SJCRH30 (cell line): Measurements from ENCODE around the gene GLRX. TPM values are rescaled to one million over a fixed set of nuclear protein-coding genes. Genes with fewer than 3 reads are reported as not detected.
"Not testable (repeated sequence)": the region's sequence is repeated elsewhere in the genome, so short reads cannot be mapped to it uniquely, and the experiment has no call there.

Experiments used
- DNase-seq, 2 experiments: peaks; one replicate each; pipeline ENCODE4 v3.0.0-alpha.2; 2015 to 2020
- H3K27ac ChIP-seq: fragments of 250-450 bp; sonication (Bioruptor Pico); 2 replicates; pipeline ENCODE4 v1.5.1; 2020; ENCODE audit warnings: mild to moderate bottlenecking, moderate library complexity
- H3K27me3 ChIP-seq: fragments of 250-450 bp; sonication (Bioruptor Pico); 2 replicates; pipeline ENCODE4 v1.5.1; 2020; ENCODE audit warnings: mild to moderate bottlenecking, moderate library complexity
- H3K36me3 ChIP-seq: fragments of 250-450 bp; sonication (Bioruptor Pico); 2 replicates; pipeline ENCODE4 v1.5.1; 2020; ENCODE audit warnings: mild to moderate bottlenecking, moderate library complexity
- H3K4me1 ChIP-seq: fragments of 250-450 bp; sonication (Bioruptor Pico); 2 replicates; pipeline ENCODE4 v1.5.1; 2020; ENCODE audit warnings: mild to moderate bottlenecking, moderate library complexity
- H3K4me3 ChIP-seq: fragments of 250-450 bp; sonication (Bioruptor Pico); 2 replicates; pipeline ENCODE4 v1.5.1; 2020; ENCODE audit warnings: mild to moderate bottlenecking, moderate library complexity
- H3K9me3 ChIP-seq: fragments of 250-450 bp; sonication (Bioruptor Pico); replicated peaks from 2 replicates; pipeline ENCODE4 v1.5.1; 2020; ENCODE audit warnings: mild to moderate bottlenecking, moderate library complexity
- total RNA-seq: library from RNA; depleted of rRNA; stranded (reverse); fragments of >200 nt; shearing (Covaris generic); gene quantifications from 2 replicates; pipeline ENCODE4 v1.2.3, GENCODE V29; 2014

Gene GLRX
- total RNA-seq, 1 experiment from 2014 or later = 17.7 TPM

DNA sequence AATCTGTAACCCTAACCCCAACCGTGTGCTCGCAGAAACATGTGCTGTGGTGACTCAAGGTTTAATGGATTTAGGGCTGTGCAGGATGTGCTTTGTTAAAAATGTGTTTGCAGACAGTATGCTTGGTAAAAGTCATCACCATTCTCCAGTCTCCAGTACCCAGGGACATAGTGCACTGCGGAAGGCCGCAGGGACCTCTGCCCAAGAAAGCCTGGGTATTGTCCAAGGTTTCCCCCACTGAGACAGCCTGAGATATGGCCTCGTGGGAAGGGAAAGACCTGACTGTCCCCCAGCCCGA lies 11.5 kb downstream of the GLRX start:
- H3K4me3 ChIP-seq, H3K9me3 ChIP-seq, H3K27me3 ChIP-seq, H3K36me3 ChIP-seq, H3K27ac ChIP-seq, DNase-seq: not testable (repeated sequence)
- peaks cover 14% of the 10 kb centered on the region for H3K4me1 ChIP-seq

DNA sequence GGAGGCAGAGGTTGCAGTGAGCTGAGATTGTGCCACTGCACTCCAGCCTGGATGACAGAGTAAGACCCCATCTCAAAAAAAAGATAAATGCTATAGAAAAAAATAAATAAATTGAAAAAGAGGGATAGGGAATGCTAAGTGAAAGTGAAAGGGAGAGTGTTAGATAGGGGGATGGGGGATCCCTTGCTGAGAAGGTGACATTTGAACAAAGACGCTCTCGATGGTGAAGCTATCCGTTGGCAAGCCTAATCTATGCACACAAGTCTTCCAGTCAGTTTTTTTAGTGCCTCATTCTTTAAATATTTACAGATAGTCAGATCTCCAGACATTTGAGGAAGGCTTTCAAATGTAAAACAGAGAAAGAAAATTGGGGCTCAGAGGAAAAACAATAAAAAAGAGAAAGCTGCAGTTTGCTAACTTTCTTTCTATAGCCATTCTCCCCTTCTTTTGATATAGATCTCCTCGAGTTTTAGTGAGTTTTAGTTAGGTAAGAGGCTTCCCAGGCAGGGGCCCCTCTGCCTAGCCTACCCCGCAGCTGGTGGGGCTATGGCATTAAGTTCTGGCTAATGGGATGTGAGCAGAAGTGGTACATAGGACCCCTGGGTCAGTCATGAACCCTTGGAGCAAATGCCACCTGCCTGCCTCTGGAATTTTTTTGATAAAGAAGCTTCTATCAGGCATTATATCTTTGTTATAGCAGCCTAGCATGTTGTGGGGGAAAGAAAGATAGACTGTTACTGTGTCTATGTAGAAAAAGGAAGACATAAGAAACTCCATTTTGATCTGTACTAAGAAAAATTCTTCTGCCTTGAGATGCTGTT lies 12.0 kb downstream of the GLRX start:
- no peak for DNase-seq

DNA sequence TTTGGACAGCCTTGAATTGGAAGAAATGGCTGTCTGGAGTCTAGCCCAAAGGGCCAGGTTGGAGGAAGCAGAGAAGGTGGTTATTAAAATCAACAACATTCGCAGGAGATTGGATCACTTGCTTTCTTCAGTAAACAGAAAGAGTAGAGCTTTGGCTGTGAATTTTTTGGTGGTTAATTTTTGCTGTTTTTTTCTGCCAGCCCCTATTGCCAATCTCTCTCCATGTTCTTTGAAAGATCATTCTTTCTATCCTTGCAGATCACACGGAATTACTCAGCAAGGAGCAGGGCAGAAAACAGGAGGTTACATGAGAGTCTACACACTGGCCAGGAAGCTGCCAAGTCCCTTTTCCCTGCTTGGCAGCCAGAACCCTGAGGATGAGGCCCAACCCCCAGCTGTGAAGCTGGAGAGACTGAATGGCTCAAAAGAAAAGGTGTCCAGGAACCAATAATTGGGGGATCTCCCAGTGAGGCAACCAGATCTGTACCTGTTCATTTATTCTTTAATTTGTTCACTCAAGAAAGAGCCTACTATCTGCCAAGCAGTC lies 13.0 kb downstream of the GLRX start:
- Histone ChIP-seq H3K36me3 (peaks cover 4% of the 10 kb centered on the region; the same call in 1 of the 2 replicates), H3K27me3 (no peaks in the 10 kb centered on the region), H3K4me1 (peaks cover 12% of the 10 kb centered on the region), H3K9me3 (no peaks in the 10 kb centered on the region), H3K27ac (no peak overlapping the region), H3K4me3 (no peak overlapping the region)
- no peak for DNase-seq

More for the DNA sequence above, 12.0 kb downstream of the GLRX start:
- Histone ChIP-seq H3K27me3 (no peaks in the 10 kb centered on the region), H3K36me3 (peaks cover 4% of the 10 kb centered on the region; the same call in 1 of the 2 replicates), H3K9me3 (no peaks in the 10 kb centered on the region), H3K27ac (no peak overlapping the region), H3K4me1 (peaks cover 14% of the 10 kb centered on the region), H3K4me3 (no peak overlapping the region)

DNA sequence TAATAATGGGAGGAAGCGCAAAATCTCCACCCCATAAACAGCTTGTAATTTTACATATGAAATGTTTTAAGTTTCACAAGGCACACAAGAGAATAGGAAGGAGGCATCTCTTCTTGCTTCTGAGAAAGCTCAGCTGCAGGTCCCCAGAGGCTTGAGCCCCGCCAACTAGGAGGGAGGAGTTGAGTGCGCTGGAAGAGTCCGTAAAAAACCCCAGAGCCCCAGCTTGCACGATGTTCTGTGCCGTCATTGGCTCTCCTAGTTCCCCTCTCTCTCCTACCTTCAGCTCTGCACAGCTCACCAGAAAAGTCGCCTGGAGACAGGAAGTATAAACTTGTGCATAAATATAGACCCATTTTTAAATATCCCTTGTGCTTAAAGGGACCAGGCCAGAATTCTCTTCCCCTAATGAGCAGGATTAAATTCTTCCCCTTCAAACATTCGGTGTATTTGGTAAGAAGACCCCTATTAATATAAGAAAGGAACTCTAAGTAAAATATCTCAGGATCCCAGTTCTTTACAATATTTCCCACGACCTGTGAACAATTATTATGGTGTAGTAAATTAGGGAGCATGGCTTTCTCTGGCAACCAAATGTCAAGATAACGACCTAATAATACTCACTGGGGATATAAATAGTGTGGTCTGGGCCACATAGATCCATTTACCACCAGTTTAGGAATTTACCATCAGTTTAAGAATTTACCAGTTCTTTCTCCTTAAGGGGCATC lies 13.7 kb downstream of the GLRX start:
- no peak for DNase-seq
- H3K27me3 ChIP-seq = no peaks in the 10 kb centered on the region
- H3K4me3 ChIP-seq = no peak overlapping the region
- H3K9me3 ChIP-seq = no peaks in the 10 kb centered on the region
- H3K4me1 ChIP-seq = peaks cover 8% of the 10 kb centered on the region
- H3K36me3 ChIP-seq = peaks cover 2% of the 10 kb centered on the region; the same call in 1 of the 2 replicates
- H3K27ac ChIP-seq = no peak overlapping the region

DNA sequence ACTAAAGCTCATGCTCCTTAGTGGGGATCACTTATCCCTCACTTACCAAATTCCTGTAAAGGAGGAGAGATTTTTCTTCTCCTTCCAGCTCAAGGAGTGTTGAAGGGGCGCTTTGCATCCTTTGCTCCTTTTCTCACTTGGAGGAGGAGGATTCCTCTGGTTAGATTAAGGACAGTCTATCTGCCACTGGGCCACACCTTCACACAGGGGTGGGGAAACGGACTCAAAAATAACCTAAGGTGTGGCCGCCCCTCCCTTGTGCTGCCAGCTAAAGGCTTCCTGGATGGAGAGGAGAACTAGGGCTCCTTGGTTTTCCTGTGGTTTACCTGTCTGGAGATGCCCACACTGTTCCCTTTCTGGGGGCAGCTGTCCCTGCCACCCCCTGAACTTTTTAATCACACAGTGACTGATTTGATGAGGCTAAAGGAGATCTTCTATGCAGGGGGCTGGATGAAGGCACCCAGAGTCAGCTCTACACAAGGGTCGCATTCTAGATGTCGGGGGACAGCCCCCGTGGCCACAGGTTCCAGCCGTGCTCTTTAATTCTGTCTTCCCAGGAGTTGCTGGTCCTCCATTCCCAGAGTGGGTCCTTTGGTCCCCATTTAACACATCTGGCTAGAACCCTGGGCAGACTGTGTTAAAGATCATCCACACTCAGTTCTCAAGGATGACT lies 14.4 kb downstream of the GLRX start:
- H3K9me3 ChIP-seq = no peaks in the 10 kb centered on the region
- H3K36me3 ChIP-seq = no peaks in the 10 kb centered on the region
- no peak for DNase-seq
- peaks cover under 1% of the 10 kb centered on the region for H3K4me1 ChIP-seq
- no peak overlapping the region for H3K27ac ChIP-seq
- no peaks in the 10 kb centered on the region for H3K27me3 ChIP-seq
- no peak overlapping the region for H3K4me3 ChIP-seq

DNA sequence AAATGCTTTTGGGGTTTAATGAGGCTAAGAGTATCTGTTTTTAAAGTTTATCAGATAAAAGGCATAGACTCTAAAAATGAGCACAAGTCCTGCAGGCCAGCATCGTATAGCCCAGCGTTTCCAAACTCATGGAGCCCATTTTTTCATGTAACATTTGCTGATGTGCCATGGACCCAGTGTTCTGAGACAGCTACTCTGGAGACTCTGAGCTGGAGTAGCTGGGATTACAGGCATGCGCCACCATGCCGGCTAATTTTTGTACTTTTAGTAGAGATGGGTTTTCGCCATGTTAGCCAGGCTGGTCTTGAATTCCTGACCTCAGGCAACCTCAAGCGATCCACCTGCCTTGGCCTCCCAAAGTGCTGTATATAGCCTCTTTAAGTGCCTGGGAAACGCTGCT lies 15.8 kb downstream of the GLRX start:
- H3K36me3 ChIP-seq = no peaks in the 10 kb centered on the region

DNA sequence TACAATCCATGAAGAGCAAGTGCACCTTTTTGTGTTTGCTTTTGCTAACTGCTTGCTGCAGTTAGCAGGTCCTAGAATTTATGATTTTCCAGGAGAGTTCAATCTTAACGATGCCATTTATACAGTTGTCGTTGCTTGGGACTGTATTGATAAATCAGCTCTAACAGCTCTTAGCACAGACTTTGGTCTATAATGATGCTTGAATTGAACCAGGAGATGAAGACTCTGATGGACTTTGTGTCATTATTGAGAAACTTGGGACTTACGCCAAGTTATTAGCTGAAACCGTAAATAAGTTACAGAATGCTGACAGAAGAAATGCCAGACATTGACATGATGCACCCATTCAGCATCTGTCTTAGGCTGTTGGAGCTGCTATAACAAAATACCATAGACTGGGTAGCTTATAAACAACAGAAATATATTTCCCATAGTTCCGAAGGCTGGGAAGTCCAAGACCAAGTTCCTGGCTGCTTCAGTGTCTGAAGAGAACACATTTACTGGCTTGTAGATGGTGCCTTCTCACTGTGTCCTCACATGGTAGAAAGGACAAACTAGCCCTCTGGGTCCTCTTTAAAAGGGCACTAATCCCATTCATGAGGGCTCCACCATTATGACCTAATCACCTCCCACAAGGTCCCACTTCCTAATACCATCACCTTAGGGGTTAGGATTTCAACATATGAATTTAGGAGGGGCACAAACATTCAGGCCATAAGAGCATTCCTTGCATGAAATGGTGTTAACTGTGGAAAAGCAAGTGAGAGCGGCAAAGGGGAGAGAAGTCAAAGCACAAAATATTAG lies 17.6 kb downstream of the GLRX start:
- Histone ChIP-seq H3K4me1 (no peaks in the 10 kb centered on the region), H3K9me3 (no peaks in the 10 kb centered on the region), H3K4me3 (no peak overlapping the region), H3K36me3 (0 out of 2 replicates have a peak, but pooled peaks cover 3% of the 10 kb centered on the region), H3K27me3 (no peaks in the 10 kb centered on the region), H3K27ac (no peak overlapping the region)
- no peak for DNase-seq

More for the DNA sequence above, 15.8 kb downstream of the GLRX start:
- Histone ChIP-seq H3K4me1 (no peaks in the 10 kb centered on the region; the same call in 1 of the 2 replicates), H3K27ac (no peak overlapping the region), H3K4me3 (no peak overlapping the region), H3K27me3 (no peaks in the 10 kb centered on the region), H3K9me3 (no peaks in the 10 kb centered on the region)
- no peak for DNase-seq

DNA sequence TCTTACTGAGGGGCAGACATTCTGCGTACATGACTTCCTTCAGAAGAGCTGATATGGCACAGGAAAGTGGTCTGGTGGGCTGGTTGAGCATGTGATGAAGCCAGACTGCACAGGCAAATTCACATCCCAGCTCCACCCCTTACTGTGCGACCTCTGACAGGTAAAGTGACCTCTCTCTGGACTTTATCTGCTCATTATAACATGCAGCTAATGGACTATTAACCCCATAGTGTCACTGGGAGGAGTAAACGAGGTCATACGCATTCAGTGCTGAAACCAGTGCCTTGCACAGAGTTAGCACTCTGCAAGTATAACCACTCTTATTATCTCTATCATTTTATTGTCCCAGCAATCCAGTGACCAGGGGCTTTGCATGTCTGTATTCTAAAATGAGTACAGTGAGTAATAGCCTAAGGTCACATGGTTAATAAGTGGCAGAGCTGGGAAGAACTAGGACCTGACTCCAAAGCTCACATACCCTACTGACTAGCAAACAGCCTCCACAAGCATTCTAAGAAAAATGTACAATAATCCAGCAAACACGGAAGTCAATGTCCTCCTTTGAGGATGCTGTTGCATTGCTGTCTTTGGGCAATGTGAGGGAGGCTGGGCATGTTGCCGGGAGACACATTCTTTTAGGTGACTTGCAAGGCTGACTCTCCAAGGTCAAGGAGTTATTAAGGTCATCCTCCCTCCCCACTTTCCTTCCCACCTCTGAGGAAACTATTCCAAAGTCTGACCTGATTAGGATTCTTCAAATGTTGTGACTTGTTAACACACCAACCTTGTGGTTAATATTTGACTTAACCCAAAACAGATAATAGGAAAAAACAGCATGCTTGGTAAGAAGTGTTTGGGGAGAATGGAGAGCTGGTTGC lies 19.0 kb downstream of the GLRX start:
- no peaks in the 10 kb centered on the region for H3K27me3 ChIP-seq
- H3K4me3 ChIP-seq = no peak overlapping the region
- DNase-seq = no peak
- no peaks in the 10 kb centered on the region for H3K4me1 ChIP-seq
- H3K36me3 ChIP-seq = 0 out of 2 replicates have a peak, but pooled peaks cover 3% of the 10 kb centered on the region
- no peaks in the 10 kb centered on the region for H3K9me3 ChIP-seq
- no peak overlapping the region for H3K27ac ChIP-seq

DNA sequence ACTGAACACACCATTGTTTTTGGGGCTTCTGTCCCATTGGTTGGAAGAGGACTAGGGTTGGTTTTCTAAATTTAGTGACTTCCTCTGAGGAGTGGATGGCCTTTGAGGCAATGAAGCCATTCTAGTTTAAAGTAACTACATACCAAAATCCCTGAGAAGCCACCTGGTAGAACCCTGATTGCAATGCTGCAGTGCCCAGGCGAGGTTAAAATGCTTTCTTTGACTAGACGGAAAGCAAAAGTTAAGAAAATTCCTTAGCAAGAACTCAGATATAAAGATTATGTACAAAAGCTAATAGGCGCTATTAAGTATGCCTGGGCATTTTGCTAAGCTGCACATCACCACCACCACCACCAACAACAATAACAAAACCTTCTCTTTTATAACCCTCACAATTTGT lies 20.6 kb downstream of the GLRX start:
- no peak for DNase-seq
- H3K36me3 ChIP-seq = peaks cover 4% of the 10 kb centered on the region

DNA sequence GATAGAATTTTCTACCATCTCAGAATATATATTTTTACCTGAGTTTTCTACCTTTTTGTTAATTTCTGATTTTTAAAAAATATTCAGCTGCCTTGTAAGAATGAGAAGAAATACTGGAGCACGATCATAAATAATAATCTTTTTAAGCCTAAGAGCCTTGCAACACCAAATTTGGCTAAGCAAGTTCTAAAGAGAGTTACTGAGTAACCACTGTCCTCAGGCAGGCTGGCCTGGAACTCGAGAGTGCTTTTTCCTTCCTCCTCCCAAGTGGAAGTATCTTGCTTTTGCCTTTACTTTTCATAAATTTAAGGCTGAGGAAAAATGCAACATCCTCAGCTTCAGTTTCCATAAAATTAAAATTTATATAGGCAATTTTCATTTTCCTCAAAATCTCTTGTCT lies 21.0 kb downstream of the GLRX start:
- no peaks in the 10 kb centered on the region for H3K27me3 ChIP-seq
- H3K9me3 ChIP-seq = no peaks in the 10 kb centered on the region
- H3K4me1 ChIP-seq = no peaks in the 10 kb centered on the region
- no peak overlapping the region for H3K27ac ChIP-seq
- DNase-seq = no peak
- H3K36me3 ChIP-seq = peaks cover 7% of the 10 kb centered on the region
- H3K4me3 ChIP-seq = no peak overlapping the region

More for the DNA sequence above, 20.6 kb downstream of the GLRX start:
- H3K4me1 ChIP-seq = no peaks in the 10 kb centered on the region
- H3K9me3 ChIP-seq = no peaks in the 10 kb centered on the region
- H3K27me3 ChIP-seq = no peaks in the 10 kb centered on the region
- no peak overlapping the region for H3K27ac ChIP-seq
- no peak overlapping the region for H3K4me3 ChIP-seq

DNA sequence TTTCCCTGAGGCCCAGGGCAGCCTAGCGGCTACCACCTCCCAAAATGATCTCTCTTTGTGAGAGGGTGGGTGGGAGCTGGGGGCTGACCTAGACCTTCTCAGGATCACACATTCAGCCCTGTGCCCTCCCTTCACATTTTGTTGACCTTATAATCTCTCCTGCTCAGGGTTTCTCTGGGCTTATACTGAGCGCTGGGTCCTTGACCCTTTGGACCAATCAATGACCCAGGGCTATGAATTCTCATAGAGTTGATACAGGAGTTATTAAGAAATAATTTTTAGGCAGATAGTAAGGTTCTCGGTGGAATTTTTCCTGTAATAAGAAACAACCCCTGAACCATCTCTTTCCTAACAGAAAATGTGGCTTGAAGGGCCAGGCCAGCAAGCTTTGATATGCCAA lies 22.0 kb downstream of the GLRX start:
- DNase-seq = no peak
- Histone ChIP-seq H3K4me1 (no peaks in the 10 kb centered on the region), H3K27me3 (no peaks in the 10 kb centered on the region), H3K36me3 (peaks cover 14% of the 10 kb centered on the region), H3K4me3 (no peak overlapping the region), H3K9me3 (no peaks in the 10 kb centered on the region), H3K27ac (no peak overlapping the region)

DNA sequence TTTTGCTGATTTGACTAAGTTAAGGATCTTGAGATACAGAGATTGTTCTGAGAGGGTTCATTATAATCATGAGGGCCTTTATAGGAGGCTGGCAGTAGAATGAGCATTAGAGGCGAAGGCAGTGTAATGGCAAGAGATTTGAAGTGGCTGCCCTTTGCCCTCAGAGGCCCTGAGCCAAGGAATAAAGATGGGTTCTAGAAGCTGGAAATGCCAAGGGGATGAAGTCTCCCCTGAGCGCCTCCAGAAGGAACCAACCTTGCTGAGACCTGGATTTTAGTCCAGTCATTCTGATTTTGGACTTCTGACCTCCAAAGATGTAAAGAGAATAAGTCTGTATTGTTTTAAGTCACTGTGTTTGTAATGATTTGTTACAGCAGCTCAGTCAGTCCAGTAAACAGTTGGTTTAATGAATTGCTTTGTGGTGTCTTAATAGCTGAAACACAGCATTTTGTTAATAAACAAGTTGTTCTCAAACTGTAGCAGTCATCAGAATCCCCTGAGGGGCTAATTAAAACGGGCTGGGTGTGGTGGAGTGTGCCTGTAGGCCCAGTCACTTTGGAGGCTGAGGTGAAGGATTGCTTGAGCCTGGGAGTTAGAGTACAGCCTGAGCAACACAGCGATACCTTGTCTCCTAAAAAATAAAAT lies 23.2 kb downstream of the GLRX start:
- Histone ChIP-seq H3K4me1 (peaks cover under 1% of the 10 kb centered on the region; the same call in 1 of the 2 replicates), H3K4me3 (no peak overlapping the region), H3K36me3 (peaks cover 23% of the 10 kb centered on the region), H3K27me3 (no peaks in the 10 kb centered on the region), H3K27ac (no peak overlapping the region), H3K9me3 (no peaks in the 10 kb centered on the region)
- DNase-seq = no peak

DNA sequence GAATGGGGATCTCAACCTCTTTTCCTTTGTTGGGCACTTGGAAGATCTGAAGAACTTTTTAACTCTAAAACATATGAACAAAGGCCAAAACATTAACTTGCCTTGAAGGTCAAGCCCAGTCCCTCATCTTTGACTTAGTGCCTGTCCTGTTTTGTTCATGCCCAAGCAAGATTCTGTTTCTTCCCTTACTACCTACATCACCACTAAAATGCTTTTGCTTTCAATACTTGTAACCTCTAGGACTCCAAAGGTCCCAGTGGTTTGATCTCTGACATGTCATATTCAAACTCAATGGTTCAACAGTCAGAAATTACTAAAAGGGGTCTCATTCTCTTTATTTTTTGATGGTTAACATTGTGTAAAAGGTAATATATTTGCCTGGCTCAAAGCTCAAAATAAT lies 24.0 kb downstream of the GLRX start:
- Histone ChIP-seq H3K36me3 (peaks cover 31% of the 10 kb centered on the region), H3K27ac (no peak overlapping the region), H3K27me3 (no peaks in the 10 kb centered on the region), H3K4me3 (no peak overlapping the region), H3K9me3 (no peaks in the 10 kb centered on the region), H3K4me1 (peaks cover 7% of the 10 kb centered on the region; the same call in 1 of the 2 replicates)
- DNase-seq = no peak
